HepG2 (cell line): ENCODE results near the gene NCOA4. TPM values are rescaled to one million over a fixed set of nuclear protein-coding genes. Genes with fewer than 3 reads are reported as not detected.
"Not testable (repeated sequence)": the region's sequence is repeated elsewhere in the genome, so short reads cannot be mapped to it uniquely, and the experiment has no call there.

Experiments
- ATAC-seq: fragments of 200-7000 bp; cut with Tn5 transposase; 3 replicates; pipeline ENCODE4 v1.9.1; 2020; ENCODE audit warnings: mild to moderate bottlenecking, moderate library complexity
- BruUV-seq: library from RNA; stranded (reverse); fragments of 400-500 nt; replicated peaks from 2 replicates; lab custom pipeline; 2021; lab: Mats Ljungman, UMichigan
- CTCF ChIA-PET: fragments of 300-600 bp; formaldehyde crosslinking; extraction: SDS; loops from one replicate; lab custom pipeline; 2021; ENCODE audit warnings: low total read pairs, inconsistent platforms, low intra/inter-chr PET ratio; lab: Yijun Ruan, JAX
- POLR2A ChIA-PET: fragments of 350-600 bp; sonication (Branson Sonifier 250); formaldehyde crosslinking; loops from one replicate; lab custom pipeline; 2020; ENCODE audit warnings: antibody characterized with exemption, inconsistent platforms; lab: Yijun Ruan, JAX
- DNase-seq: peaks from one replicate; pipeline ENCODE4 v3.0.0-alpha.2; 2015; ENCODE audit warnings: low spot score
- FAIRE-seq: peaks from 3 replicates; lab custom pipeline; 2011; peaks lifted over from hg19 to GRCh38; lab: Jason Lieb, UNC
- H2AFZ ChIP-seq: one replicate; pipeline ENCODE4 v1.6.1; 2011; ENCODE audit warnings: low read length, inconsistent platforms
- H3K27ac ChIP-seq: fragments of 300-600 bp; 3 replicates; pipeline ENCODE4 v1.8.0; 2011; ENCODE audit warnings: mixed run types, mild to moderate bottlenecking, mixed read lengths, low read length, inconsistent platforms; ENCODE audit not compliant: insufficient read depth; ENCODE audit errors: extremely low read length
- H3K27me3 ChIP-seq, 2 experiments: fragments of 200-600 bp in 1 of 2; 2 replicates in 1 of 2; 3 replicates in 1 of 2; pipeline versions ENCODE4 v1.6.0 to v1.8.0; 2011; ENCODE audit warnings: low read length in 2 of 2, mild to moderate bottlenecking in 2 of 2, moderate library complexity in 2 of 2, inconsistent platforms in 1 of 2; ENCODE audit not compliant: insufficient read depth in 2 of 2, control insufficient read depth in 1 of 2
- H3K36me3 ChIP-seq, 2 experiments: fragments of 200-600 bp in 1 of 2; replicated peaks in 1 of 2; 2 replicates in 1 of 2; 3 replicates in 1 of 2; pipeline versions ENCODE4 v1.5.1 to v1.8.0; 2011; ENCODE audit warnings: low read length in 2 of 2, inconsistent platforms in 1 of 2; ENCODE audit not compliant: insufficient read depth in 2 of 2, control insufficient read depth in 1 of 2
- H3K4me1 ChIP-seq: 2 replicates; pipeline ENCODE4 v1.5.1; 2012; ENCODE audit warnings: low read length, inconsistent platforms; ENCODE audit not compliant: insufficient read depth
- H3K4me2 ChIP-seq: 2 replicates; pipeline ENCODE4 v1.6.0; 2011; ENCODE audit warnings: low read depth, low read length, inconsistent platforms
- H3K4me3 ChIP-seq, 3 experiments: fragments of 200-600 bp in 1 of 3; sonication (generic), shearing (Covaris generic) in 1 of 3; replicated peaks in 1 of 3; 2 replicates each; pipeline ENCODE4 v1.5.1; 2011 to 2016; ENCODE audit warnings: low read length in 3 of 3, inconsistent platforms in 2 of 3, low read depth in 2 of 3, mild to moderate bottlenecking in 2 of 3, control low read depth in 1 of 3, mixed read lengths in 1 of 3; ENCODE audit not compliant: insufficient read depth in 1 of 3
- H3K79me2 ChIP-seq: one replicate; pipeline ENCODE4 v1.6.1; 2011; ENCODE audit warnings: low read length, inconsistent platforms; ENCODE audit not compliant: insufficient read depth
- H3K9ac ChIP-seq: 2 replicates; pipeline ENCODE4 v1.6.0; 2011; ENCODE audit warnings: mild to moderate bottlenecking, low read depth, low read length, inconsistent platforms; ENCODE audit not compliant: insufficient read depth
- H3K9me3 ChIP-seq: 2 replicates; pipeline ENCODE4 v1.5.1; 2012; ENCODE audit warnings: mild to moderate bottlenecking, low read length
- H4K20me1 ChIP-seq: 2 replicates; pipeline ENCODE4 v1.6.0; 2011; ENCODE audit warnings: inconsistent platforms, mild to moderate bottlenecking, low read length, moderate library complexity; ENCODE audit not compliant: insufficient read depth
- KLF16 ChIP-seq, 2 experiments: sonication (generic) in 1 of 2; formaldehyde crosslinking in 1 of 2; IDR thresholded peaks; 2 replicates each; pipeline versions ENCODE4 v1.6.1 to v1.8.0; 2016 to 2023; ENCODE audit warnings: missing genetic modification reagents in 2 of 2, missing compliant biosample characterization in 1 of 2
- NR2F2 ChIP-seq: IDR thresholded peaks from 2 replicates; pipeline ENCODE4 v1.6.1; 2012; ENCODE audit warnings: low read depth, inconsistent platforms, borderline replicate concordance
- SP140L ChIP-seq: sonication (generic); formaldehyde crosslinking; IDR thresholded peaks from 2 replicates; pipeline ENCODE4 v1.4.0; 2020; ENCODE audit warnings: missing genetic modification reagents, borderline replicate concordance
- YEATS2 ChIP-seq: sonication (generic); formaldehyde crosslinking; IDR thresholded peaks from 2 replicates; pipeline ENCODE4 v1.4.0; 2020; ENCODE audit warnings: missing genetic modification reagents, borderline replicate concordance
- ZNF501 ChIP-seq: sonication (generic); formaldehyde crosslinking; IDR thresholded peaks from 2 replicates; pipeline ENCODE4 v1.5.1; 2020; ENCODE audit warnings: mild to moderate bottlenecking, moderate library complexity, missing genetic modification reagents
- WGBS: methylation state at CpG from one replicate; pipeline ENCODE4 v1.1.6; 2017; ENCODE audit warnings: low lambda C conversion rate; 5-methylcytosine and 5-hydroxymethylcytosine counted together
- in situ Hi-C: cut with HindIII; loops from 2 replicates; pipeline ENCODE4 v1.10.0; 2017; ENCODE audit warnings: low pct_unique_long_range_greater_than_20kb; ENCODE audit not compliant: extremely low pct_ligation_motif_present
- intact Hi-C: fragments of 100-400 bp; cut with micrococcal nuclease; formaldehyde crosslinking; loops from one replicate; pipeline ENCODE4 v1.10.0; 2022; ENCODE audit not compliant: unreplicated experiment
- polyA plus RNA-seq, 8 experiments: library from polyadenylated mRNA; depleted of rRNA in 3 of 8; stranded (reverse) in 7 of 8; unstranded in 1 of 8; fragments of >200 nt; fragmentation: Illumina TruSeq in 4 of 8; extraction: Trizol in 4 of 8; gene quantifications; 2 replicates each; pipeline versions ENCODE4 v1.2.1 to v1.2.3, GENCODE V29; 2011 to 2016; ENCODE audit warnings: low read depth in 4 of 8, missing spikeins in 1 of 8, mixed read lengths in 1 of 8; ENCODE audit not compliant: insufficient read depth in 1 of 8
- total RNA-seq, 5 experiments: library from RNA; depleted of rRNA; stranded (reverse); fragments of >200 nt; fragmentation: Illumina TruSeq; extraction: Trizol; gene quantifications; 2 replicates each; pipeline ENCODE4 v1.2.3, GENCODE V29; 2016; ENCODE audit warnings: low read depth in 1 of 5
- TF ChIP-seq, protein P1 (sequence below): sonication (generic); formaldehyde crosslinking; IDR thresholded peaks from 2 replicates; pipeline ENCODE4 v1.5.0; 2020; ENCODE audit warnings: mild to moderate bottlenecking, missing genetic modification reagents
- TF ChIP-seq, protein P2 (sequence below): sonication (generic); formaldehyde crosslinking; IDR thresholded peaks from 2 replicates; pipeline ENCODE4 v1.8.1; 2023; ENCODE audit warnings: missing genetic modification reagents, mild to moderate bottlenecking, borderline replicate concordance

NCOA4 gene
- total and polyA plus RNA-seq, 2 of the 13 experiments (the other 11 are each of a cell fraction or from before 2014, with no cell fraction given): 306 to 400 TPM

DNA sequence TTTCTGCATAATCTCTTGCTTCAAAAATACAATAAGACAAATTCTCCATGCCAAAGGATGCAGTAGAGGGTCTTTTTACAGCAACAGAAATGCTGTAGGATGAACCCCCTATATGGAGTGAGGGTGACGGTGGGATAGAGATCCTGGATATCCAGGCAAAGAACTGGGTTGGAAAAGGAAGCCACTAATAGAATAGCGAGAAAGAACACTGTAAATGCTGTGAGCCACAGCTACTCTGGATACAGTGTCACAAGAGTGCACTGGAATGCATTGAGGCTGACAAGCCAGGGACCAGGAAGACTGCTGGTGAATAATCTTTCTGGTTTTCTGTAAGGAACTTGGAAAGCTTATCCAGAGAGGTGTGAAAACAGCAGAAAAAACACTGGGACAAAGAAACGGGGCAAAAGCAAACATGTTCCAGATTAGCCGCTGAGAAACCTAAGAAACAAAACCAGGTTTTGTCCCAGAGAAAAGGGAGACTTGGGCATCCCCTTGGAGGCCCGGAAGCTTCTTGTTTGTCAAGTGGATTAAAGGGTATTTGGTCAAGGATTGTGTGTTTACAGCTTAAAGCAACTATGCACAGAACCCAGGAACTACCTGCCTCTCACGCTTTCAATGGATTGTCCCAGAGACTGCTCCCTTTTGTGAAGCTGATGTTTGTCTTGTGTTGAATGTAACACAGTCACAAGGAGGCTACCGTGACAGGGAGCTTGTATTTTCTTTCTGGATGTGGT, 21.8 kb upstream of the NCOA4 start (continued):
- TF ChIP-seq, protein P1, sequence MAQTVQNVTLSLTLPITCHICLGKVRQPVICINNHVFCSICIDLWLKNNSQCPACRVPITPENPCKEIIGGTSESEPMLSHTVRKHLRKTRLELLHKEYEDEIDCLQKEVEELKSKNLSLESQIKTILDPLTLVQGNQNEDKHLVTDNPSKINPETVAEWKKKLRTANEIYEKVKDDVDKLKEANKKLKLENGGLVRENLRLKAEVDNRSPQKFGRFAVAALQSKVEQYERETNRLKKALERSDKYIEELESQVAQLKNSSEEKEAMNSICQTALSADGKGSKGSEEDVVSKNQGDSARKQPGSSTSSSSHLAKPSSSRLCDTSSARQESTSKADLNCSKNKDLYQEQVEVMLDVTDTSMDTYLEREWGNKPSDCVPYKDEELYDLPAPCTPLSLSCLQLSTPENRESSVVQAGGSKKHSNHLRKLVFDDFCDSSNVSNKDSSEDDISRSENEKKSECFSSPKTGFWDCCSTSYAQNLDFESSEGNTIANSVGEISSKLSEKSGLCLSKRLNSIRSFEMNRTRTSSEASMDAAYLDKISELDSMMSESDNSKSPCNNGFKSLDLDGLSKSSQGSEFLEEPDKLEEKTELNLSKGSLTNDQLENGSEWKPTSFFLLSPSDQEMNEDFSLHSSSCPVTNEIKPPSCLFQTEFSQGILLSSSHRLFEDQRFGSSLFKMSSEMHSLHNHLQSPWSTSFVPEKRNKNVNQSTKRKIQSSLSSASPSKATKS: no peak
- TF ChIP-seq KLF16 (CRISPR knock-in tag; IDR thresholded peaks at IDR 0.05) (peak in 1 of 2 experiments; percentile 72; a peak in 2 of 4 replicates), YEATS2 (CRISPR knock-in tag) (no peak), SP140L (CRISPR knock-in tag) (no peak), NR2F2 (peak; percentile 92)

DNA sequence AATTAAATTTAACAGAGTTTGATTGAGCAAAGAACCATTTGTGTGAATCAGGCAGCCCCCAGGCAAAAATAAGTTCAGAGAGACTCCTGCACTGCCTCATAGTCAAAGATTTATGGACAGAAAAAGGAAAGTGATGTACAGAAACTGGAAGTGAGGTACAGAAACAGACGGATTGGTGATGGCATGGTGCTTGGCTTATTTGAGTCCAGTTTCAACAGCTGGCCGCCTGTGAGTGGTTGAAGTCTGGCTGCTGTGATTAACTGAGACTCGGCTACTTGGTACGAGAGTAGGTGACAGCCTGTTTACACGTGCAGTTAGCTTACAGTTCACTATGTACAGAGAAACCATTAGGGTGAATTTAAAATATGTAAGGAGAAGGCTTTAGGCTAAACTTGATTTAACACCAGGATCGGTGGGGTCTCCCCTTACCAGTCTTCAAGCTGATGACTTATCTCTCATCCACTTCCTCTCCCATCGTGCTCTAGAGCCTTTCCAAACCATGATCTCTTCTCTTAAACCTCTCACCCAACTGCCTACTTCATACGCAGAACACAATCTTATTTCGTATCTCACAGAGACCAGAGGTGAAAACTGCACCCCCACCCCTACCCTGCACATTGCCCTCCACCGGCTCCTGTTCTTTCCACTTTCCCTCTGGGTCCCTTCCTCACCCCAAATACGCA, 20.7 kb upstream of the NCOA4 start:
- no peaks in the 10 kb centered on the region for H4K20me1 ChIP-seq
- FAIRE-seq: no peak
- intact Hi-C loops (loop anchor here (5.0 kb wide), 1 partner anchor 46 kb away; no protein-coding TSS in a partner anchor), in situ Hi-C loops (no loop called here)
- no peak overlapping the region for H2AFZ ChIP-seq
- H3K4me2 ChIP-seq: no peak overlapping the region
- no TSS peak for BruUV-seq
- H3K9me3 ChIP-seq: no peaks in the 10 kb centered on the region
- ChIA-PET CTCF (no interaction called here), POLR2A (interaction anchor here (2.2 to 3.1 kb wide), 2 partner anchors 19 to 22 kb away, joined by 22 to 49 read pairs; partner anchors contain the start of gene NCOA4)
- H3K79me2 ChIP-seq: no peaks in the 10 kb centered on the region
- ATAC-seq: no peak
- H3K9ac ChIP-seq: no peak overlapping the region; the same call in 1 of the 2 replicates
- no peaks in the 10 kb centered on the region for H3K27me3 ChIP-seq
- no peak overlapping the region for H3K4me3 ChIP-seq
- H3K36me3 ChIP-seq: no peaks in the 10 kb centered on the region
- 85% methylated on average over 11 of the region's 11 CpGs for WGBS
- TF ChIP-seq, protein P2, sequence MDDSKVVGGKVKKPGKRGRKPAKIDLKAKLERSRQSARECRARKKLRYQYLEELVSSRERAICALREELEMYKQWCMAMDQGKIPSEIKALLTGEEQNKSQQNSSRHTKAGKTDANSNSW (CRISPR knock-in tag): no peak
- 0 out of 2 replicates have a peak, but pooled peaks have one; percentile 29 for TF ChIP-seq ZNF501 (CRISPR knock-in tag)
- peak overlapping the region; percentile 75 for H3K27ac ChIP-seq
- no peak for DNase-seq
- H3K4me1 ChIP-seq: peaks cover 88% of the 10 kb centered on the region

DNA sequence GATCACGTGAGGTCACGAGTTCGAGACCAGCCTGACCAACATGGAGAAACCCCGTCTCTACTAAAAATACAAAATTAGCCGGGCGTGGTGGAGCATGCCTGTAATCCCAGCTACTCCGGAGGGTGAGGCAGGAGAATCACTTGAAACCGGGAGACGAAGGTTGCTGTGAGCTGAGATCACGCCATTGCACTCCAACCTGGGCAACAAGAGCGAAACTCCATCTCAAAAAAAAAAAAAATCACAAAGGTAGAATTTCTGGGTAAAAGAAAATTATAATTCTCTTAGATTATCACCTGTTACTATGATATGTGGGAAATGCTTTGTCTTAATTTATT, 19.0 kb upstream of the NCOA4 start:
- H3K79me2 ChIP-seq, H2AFZ ChIP-seq, H3K9ac ChIP-seq, FAIRE-seq, H3K4me3 ChIP-seq, ATAC-seq, H3K27ac ChIP-seq, H3K9me3 ChIP-seq, H3K36me3 ChIP-seq, BruUV-seq, H3K27me3 ChIP-seq, DNase-seq, POLR2A ChIA-PET, intact Hi-C loops, H3K4me2 ChIP-seq, CTCF ChIA-PET, in situ Hi-C loops, H4K20me1 ChIP-seq: not testable (repeated sequence)
- peaks cover 72% of the 10 kb centered on the region for H3K4me1 ChIP-seq
- WGBS: 98% methylated on average over 11 of the region's 11 CpGs
